GM19328 (cell line): Measurements from ENCODE around the gene PDSS1.
"Not testable (repeated sequence)": the region's sequence is repeated elsewhere in the genome, so short reads cannot be mapped to it uniquely, and the experiment has no call there.

ENCODE experiments used
- ATAC-seq: cut with Tn5 transposase; IDR thresholded peaks from one replicate; pipeline ENCODE4 v1.9.1; 2021; ENCODE audit warnings: mild to moderate bottlenecking, moderate library complexity; ENCODE audit not compliant: unreplicated experiment

Gene PDSS1

GRCh38 chr10:26697163-26697921 lies at the start of gene PDSS1:
PDSS1 (plus strand) TSS chr10:26697701; CDS start chr10:26697712, 11 bp downstream.
- ATAC-seq, result peak; percentile 80

GRCh38 chr10:26648245-26648636 lies 49.3 kb upstream of the PDSS1 start:
- not testable (repeated sequence) for ATAC-seq

- ATAC-seq, result no peak
Measured at GRCh38 chr10:26650406-26650805, 47.1 kb upstream of the PDSS1 start.

- not testable (repeated sequence) for ATAC-seq
Measured at GRCh38 chr10:26651476-26651875, 46.0 kb upstream of the PDSS1 start.

GRCh38 chr10:26653004-26653403 lies 44.5 kb upstream of the PDSS1 start:
- ATAC-seq, result no peak

GRCh38 chr10:26655746-26656145 lies 41.8 kb upstream of the PDSS1 start:
- no peak for ATAC-seq

GRCh38 chr10:26662864-26663263 lies 34.6 kb upstream of the PDSS1 start:
- no peak for ATAC-seq

GRCh38 chr10:26665080-26666048 lies 32.1 kb upstream of the PDSS1 start:
- ATAC-seq, result no peak

- ATAC-seq, result no peak
Measured at GRCh38 chr10:26675873-26676257, 21.6 kb upstream of the PDSS1 start.

GRCh38 chr10:26679588-26679987 lies 17.9 kb upstream of the PDSS1 start:
- ATAC-seq, result no peak

- no peak for ATAC-seq
Measured at GRCh38 chr10:26681076-26681475, 16.4 kb upstream of the PDSS1 start.

- ATAC-seq, result not testable (repeated sequence)
Measured at GRCh38 chr10:26681971-26682370, 15.5 kb upstream of the PDSS1 start.

GRCh38 chr10:26682931-26683330 lies 14.6 kb upstream of the PDSS1 start:
- no peak for ATAC-seq

- ATAC-seq, result peak; percentile 91
Measured at GRCh38 chr10:26684667-26685264, 12.7 kb upstream of the PDSS1 start.

- no peak for ATAC-seq
Measured at GRCh38 chr10:26685441-26685840, 12.1 kb upstream of the PDSS1 start.

GRCh38 chr10:26689399-26689798 lies 8.1 kb upstream of the PDSS1 start:
- ATAC-seq, result no peak

GRCh38 chr10:26690731-26691475 lies 6.6 kb upstream of the PDSS1 start:
- no peak for ATAC-seq

GRCh38 chr10:26694536-26694935 lies 3.0 kb upstream of the PDSS1 start:
- ATAC-seq, result not testable (repeated sequence)

- no peak for ATAC-seq
Measured at GRCh38 chr10:26696786-26697162, 727 bp upstream of the PDSS1 start.

- ATAC-seq, result no peak
Measured at GRCh38 chr10:26697922-26698608, 564 bp downstream of the PDSS1 start.
